Kidney capillary endothelial cell (primary cell): ENCODE results near the gene B4GALNT1.
"Not testable (repeated sequence)": the region's sequence is repeated elsewhere in the genome, so short reads cannot be mapped to it uniquely, and the experiment has no call there.

ENCODE experiments used
- DNase-seq: peaks from one replicate; pipeline ENCODE4 v3.0.0-alpha.2; 2018; ENCODE audit warnings: low spot score

B4GALNT1 gene

DNA sequence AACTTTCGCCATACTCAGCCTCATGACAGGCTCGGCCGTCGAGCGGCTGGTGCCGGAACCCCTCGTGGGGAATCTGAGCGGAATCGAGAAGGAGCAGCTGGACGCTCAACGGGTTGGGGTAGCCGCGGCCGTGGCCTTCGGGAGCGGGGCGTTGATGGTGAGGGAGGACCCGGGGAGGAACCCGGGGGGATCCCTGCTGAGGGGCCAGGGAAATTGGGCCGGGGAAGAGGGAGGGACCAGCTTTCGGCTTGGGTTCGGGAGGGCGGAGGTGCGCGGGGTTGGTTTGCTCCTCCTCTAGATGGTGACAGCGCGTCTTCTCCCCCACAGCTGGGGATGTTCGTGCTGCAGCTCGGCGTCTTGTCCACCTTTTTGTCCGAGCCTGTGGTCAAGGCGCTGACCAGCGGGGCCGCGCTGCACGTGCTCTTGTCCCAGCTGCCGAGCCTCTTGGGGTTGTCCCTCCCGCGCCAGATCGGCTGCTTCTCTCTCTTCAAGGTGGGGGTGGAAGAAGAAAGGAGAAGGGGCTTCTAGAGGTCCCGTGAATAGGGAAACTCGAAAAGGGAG, 12.0 kb downstream of the B4GALNT1 start:
- no peak for DNase-seq

DNA sequence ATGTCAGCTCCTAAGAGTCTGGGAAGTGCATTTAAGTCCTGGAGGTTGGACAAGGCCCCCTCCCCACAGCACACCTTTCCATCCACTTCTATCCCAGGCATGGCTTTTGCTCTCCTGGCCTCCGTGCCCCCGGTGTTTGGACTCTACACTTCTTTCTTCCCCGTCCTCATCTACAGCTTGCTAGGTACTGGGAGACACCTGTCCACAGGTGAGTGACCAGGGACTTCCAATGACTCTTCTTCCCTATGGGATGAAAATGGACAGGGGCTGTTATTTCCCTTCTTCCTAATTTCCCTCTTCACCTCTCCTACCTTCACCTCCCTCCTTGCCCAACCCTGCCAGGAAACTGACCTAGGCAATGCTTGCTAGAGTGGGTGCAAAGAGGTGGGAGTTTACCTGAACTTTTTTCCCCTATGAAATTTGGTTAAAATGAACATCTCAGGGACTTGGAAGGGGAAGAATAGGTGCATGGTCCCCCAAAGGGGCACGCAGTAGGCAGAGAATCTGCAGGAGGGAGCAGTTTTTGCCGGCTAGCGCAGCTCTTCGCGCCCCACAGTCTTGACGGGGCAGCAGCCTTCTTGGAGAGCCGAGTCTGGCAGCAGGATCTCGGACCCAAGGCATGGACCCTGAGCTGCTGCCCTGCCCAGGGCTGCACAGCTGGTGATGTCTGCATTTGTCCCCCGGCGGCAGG, 12.6 kb downstream of the B4GALNT1 start:
- no peak for DNase-seq

DNA sequence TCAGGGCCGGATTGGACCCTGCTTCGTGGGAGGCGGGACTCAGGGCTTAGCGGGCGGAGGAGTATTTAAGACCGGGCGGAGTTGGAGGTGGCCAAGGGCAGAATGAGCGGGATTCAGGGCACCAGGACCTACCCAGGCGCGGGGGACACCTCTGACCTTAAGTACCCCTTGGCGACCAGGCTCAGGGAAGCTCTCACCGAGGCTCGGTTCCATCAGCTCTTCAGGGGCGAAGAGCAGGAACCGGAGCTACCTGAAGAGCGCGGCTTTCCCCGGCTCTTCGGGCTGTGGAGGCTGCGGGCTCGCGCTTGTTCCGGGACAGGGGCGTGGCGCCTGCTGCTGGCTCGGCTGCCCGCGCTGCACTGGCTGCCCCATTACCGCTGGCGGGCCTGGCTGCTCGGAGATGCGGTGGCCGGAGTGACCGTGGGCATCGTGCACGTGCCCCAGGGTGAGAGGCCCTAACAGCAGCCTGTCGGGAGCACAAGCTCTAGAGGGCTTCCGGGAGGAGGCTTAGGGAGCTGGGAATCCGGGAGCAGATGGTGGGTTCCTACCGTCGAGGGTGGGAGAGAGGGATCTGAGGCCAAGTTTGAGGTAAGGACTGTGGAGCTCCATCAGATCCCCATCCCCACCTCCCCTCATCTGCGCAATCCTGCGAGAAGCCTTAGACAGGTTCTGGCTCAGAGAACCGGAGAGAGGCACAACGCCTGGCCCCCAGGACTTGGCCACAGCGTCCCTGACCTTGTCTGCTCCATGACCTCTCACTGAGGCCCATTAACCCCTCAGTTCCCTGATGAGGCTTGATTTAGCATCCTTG, 13.4 kb downstream of the B4GALNT1 start:
- DNase-seq: no peak

DNA sequence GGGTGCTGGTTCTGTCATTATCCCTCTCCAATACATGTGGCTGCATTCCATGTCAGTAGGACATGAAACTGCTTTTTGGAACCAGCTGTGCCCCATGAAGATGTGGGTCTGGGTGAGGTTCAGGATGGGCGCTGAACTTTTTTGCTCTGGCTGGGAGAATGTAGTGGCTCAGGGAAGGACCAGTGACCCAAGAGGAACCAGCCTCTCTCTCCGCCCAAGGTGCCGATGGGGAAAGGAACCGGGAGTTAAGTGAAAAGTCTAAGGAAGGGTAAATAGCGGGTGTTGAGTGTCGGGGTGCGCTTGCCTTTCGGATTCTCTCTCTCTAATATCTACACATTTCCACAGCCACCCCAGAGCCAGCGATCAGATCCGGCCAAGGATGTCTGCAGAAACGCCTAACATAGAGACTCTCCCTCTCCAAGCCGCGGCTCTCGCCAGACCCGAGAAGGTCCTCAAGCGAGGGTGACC, 14.0 kb downstream of the B4GALNT1 start:
- no peak for DNase-seq

DNA sequence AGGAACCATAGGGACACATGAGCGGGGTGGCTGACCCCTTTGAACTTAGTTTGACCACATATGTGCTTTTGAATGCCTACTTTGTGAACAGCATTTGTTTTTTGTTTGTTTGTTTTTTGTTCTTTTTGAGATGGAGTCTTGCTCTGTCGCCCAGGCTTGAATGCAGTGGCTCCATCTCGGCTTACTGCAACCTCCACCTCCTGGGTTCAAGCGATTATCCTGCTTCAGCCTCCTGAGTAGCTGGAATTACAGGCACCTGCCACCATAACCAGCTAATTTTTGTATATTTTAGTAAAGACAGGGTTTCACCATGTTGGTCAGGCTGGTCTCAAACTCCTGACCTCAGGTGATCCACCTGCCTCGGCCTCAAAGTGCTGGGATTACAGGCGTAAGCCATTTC, 14.6 kb downstream of the B4GALNT1 start:
- not testable (repeated sequence) for DNase-seq

DNA sequence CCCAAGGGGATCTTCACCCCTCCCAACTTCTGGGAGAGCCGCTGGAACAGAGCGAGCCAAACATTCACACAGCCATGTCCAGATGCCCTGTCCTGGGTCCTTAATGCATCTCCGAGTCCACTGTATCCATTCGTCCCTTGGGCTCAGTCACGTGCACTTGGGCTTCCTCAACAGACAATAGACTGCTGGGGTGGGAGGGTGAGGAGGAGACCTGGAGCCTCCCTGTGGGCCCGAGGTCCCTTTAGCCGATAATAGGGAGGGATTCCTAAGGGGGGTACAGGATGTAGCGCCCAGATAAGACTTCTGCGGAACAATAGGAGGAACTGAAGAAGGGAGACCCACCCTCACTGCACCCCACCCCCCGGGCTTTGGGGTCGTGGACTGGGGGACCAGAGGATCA, 15.1 kb downstream of the B4GALNT1 start:
- no peak for DNase-seq

DNA sequence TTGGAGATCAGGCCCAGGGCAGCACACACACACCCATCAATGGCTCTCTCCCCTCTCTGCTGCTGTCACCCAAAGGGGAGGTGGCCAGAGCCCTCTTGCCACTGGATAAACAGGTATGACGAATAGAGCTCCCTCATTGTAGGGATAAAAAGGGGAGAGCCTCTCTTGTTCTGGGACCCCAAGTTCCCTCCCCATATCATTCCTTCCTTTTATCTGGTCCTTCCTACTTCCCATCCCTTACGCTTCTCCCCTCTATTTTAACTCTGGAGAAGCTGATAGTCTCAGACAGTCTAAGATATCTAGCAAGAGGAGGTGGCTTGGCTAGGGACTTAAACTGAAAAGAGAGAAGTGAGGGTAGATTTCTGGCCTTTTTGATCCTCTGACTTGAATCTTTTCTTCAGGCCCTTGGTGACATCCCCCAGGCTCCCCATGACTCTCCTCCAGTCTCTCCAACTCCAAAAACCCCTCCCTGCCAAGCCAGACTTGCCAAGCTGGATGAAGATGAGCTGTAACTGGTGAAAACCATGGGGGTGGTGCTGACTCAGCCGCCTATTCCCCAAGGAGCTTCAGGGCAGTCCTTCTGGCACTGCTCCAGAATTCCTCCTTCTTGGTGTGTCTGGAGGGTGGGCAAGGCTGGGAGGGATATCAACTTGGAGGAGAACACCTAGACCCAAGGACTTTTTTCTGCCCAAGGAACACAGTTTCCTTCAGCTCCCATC, 16.5 kb downstream of the B4GALNT1 start:
- no peak for DNase-seq

DNA sequence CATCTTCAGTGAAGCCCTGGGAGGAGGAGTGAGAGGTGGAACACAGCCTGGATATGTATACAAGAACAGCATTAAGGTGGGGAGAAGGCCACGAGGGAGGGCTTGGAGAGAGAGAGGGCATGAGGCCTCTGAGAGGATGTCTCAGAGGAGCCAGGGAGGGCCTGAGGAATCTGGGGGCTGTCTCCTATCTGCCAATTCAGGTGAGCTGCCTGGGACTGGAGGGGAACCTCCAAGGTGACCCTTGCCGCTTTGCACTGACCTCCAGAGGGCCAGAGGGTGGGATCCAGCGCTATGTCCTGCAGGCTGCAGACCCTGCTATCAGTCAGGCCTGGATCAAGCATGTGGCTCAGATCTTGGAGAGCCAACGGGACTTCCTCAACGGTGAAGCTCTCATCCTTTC, 17.4 kb downstream of the B4GALNT1 start:
- DNase-seq: no peak

DNA sequence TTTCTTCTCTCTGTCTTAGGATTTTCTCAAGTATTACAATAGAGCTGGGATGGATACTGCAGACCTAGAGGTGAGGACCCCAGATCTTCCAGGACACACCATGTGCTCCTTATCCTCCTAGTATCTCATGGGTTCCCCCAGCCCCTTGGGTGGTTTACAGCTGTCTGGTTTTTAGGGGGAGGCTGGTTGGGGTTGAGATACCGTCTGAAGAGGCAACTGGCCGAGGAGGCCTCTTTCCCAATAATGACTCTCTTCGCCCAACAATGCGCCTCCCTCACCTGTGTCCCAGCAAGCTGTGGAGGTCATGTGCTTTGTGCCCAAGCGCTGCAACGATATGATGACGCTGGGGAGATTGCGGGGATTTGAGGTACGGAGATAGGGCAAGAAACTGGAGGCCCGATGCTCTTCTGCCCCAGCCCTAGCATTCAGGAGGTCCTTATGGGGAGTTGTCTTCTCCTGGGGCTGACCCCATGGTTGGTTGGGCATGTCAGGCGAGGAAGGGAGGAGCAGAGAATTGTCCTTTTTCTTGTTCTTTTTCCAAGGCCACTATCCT, 18.0 kb downstream of the B4GALNT1 start:
- no peak for DNase-seq

DNA sequence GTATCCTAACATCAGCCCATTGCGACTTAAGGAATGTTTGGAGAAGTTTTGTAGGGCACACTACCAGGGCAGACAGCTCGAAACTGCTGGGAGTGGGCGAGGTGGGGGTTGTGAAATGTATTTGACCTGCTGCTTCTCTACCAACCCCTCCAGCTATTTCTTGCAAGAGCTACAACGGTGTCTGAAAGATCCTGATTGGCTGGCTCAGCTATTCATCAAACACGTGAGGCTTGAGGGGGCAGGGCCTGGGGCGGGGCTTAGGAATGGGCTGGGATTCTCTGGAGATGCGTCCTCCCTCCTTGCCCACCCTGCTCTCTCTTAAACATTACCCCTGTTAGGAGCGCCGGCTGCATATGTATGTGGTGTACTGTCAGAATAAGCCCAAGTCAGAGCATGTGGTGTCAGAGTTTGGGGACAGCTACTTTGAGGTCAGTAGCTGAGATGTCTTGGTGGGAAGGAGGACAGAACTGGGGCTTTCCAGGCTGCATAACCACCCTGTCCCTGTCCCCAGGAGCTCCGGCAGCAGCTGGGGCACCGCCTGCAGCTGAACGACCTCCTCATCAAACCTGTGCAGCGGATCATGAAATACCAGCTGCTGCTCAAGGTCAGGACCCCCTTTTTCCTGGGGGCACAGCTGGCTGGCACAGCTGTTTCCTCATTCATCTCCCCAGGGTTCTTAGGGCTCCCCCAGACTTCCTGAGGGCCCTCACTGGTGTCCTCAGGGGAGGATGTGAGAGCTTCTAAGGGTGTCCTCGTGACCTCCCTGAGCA, 18.6 kb downstream of the B4GALNT1 start:
- no peak for DNase-seq

DNA sequence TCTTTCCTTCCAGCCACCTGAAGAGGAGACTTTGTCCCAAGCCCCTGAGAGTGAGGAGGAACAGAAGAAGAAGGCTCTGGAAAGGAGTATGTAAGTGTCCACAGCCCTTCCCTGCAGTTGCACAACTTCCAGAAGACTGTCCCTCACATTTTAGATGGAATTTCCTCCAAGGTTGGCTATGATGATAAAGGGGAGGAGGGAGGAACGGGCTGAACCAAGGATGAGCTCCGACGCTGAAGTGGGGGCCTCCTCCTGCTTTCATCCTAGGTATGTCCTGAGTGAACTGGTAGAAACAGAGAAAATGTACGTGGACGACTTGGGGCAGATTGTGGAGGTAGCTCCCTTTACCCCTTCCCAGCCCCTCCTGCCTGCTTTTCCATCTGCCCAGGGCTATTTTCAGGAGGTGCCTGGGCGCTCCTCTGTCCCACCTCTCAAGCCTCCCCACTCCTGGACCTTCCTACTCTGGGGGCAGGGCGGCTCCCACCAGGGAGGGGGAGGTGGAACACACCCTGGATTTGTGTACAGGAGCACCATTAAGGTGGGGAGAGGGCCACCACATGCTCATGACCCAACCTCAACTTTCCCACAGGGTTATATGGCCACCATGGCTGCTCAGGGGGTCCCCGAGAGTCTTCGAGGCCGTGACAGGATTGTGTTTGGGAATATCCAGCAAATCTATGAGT, 19.4 kb downstream of the B4GALNT1 start:
- no peak for DNase-seq

DNA sequence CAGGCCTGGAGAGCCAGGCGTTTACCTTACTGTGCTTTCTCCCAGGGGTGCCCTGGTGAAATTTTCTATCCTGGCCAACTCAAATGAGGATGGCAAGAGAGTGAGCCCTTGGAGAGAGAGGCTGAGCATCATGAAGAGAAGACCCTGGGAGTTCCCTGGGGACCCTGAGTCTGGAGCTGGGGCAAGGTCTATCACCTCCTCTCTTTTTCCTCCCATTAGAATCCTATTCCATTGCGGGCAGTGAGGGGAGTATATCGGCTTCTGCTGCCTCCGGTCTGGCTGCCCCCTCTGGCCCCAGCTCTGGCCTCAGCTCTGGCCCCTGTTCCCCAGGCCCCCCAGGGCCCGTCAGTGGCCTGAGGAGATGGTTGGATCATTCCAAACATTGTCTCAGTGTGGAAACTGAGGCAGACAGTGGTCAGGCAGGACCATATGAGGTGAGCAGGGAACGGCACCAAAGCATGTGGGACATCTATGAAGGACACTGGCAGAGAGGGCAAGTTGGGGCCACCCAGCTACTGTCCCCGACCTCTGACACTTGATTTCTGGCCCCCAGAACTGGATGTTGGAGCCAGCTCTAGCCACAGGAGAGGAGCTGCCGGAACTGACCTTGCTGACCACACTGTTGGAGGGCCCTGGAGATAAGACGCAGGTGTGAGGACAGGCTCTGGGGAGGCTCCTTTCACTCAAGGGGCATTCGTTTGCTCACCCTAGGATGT, 20.1 kb downstream of the B4GALNT1 start:
- DNase-seq: no peak

DNA sequence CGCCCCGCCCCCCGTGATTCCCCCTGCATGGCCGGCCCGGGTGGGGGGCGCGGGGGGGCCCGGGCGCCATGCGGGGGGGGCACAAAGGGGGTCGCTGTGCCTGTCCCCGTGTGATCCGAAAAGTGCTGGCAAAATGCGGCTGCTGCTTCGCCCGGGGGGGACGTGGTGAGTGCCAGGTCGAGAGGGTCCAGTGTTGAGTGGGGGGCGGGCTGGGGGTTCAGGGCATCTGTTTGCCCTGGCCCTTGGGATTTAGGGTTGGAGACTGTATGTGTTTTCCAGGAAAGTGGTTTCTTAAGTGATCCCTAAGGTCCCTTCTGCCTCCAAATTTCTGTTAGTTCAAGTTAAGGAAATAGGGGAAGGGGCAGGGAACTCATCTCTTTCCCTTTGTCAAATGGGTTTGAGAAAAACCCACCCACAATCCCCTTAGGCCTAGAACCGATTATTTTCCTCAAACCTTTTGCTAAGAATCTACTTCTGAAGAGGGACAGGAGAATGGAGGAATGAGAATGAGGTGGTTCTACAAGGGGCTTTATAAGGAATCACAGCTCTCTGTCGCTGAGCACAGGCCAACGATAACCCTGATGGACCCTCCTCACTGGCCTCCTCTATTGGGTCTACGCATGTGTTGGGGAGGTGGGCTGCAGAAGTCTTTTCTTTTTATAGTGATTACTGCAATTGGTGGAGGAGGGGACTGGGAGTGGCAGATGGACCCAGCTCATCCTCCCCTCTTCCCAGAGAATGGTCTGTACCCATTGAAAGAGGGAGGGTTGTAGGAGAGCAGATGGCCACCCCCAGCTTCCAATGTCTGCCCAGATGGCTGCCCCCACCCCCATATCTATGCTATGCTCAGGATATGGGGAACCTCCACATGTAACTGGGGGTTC, 20.9 kb downstream of the B4GALNT1 start:
- no peak for DNase-seq

DNA sequence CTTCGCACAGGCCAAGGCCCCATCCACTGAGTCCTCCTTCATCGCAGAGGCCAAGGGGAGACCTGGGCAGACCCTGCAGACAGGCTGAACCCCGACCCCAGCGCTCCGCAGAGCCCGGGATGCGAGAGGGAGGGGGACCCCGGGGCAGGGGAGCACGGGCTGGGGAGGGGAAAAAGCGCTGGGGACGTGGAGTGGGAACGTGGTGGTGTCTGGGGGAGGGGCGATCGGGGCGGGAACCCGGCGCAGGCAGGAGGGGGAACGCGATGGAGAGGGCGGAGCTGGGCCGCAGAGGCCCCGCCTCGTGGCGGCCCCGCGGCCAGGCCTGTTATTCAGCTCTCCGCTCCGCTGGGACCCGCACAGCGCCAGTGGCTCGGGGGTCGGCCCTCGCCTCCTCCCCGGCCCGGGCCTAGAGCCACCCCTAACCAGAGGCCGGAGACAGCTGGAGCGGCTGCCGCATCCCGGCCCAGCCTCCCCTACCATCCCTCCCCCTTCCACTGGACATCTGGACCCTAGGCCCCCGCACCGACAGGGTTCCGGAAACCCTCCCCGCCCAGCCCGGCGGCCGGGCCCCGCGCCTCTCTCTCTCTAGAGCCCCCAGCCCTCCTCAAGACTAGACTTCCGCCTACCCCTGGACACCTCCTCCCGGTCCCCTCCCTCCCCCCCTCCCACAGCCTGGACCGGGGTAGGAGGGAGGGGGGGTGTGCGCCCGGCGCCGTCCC, 21.7 kb downstream of the B4GALNT1 start, which contains the start of gene ARHGEF25:
Gene ARHGEF25, plus strand, starts transcription at position 328 of the 719 bp plus-strand sequence. CDS start 460 bp downstream, outside the sequence.
- DNase-seq: no peak

DNA sequence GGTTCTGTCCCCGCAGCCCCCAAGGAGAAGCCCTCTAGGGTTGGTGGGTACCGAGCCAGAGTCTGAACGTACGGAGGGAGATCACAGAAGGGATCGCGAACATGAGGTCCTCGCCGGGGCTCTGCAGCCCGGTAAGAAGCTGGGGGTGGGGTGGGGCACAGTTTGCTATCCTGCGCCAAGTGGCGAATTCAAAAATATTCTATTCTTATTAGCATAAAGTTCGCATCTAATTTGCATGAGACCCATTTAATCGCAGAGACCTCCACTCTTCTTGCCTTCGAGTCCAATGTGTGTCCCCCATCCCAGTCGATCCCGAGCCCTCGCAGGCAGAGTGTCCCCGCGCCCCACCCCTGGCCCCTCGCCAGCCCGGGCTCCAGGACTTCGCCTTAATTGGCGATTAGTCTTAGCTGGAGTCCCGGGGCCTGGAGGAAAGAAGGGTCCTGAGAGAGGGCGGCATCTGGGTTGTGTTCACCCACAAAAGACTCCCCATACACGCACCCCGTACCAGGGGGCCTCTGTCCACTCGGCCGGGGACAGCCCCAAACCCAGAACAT, 22.4 kb downstream of the B4GALNT1 start:
- no peak for DNase-seq

DNA sequence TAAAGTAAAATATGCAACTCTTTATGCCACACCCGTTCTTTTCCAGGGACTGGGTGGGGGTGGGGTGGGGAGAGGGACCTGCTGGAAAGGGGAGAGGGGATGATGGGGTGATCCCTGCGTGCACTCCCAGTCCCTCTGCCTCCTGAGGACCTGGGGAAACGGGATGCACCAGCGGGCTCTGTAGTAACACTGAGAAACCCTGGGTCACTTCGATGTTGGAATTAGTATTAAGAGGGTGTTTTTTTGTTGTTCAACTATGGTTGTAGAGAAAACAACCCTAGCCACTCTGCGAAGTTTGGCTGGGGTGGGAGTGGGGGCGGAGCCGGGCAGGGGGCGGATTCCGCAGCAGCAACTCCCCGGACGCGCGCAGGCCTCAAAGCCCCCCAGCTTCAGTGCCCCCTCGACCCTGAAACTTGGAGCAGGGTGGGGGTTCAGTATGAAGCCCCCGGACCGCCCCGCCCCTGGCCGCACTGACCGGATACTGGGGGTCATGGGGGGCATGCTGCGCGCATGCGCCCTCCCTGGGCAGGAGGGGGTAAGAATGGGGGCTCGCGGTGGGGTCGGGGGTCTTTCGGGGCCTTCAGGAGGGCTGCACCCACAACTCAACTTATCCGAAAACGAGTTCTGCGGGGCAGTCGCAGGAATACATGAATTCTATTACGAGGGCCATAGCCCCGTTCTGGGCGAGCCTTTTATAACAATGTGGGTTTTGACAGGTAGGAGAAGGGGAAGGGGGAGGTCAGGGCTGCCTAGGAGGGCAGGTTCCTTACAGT, 23.0 kb downstream of the B4GALNT1 start:
- DNase-seq: no peak

DNA sequence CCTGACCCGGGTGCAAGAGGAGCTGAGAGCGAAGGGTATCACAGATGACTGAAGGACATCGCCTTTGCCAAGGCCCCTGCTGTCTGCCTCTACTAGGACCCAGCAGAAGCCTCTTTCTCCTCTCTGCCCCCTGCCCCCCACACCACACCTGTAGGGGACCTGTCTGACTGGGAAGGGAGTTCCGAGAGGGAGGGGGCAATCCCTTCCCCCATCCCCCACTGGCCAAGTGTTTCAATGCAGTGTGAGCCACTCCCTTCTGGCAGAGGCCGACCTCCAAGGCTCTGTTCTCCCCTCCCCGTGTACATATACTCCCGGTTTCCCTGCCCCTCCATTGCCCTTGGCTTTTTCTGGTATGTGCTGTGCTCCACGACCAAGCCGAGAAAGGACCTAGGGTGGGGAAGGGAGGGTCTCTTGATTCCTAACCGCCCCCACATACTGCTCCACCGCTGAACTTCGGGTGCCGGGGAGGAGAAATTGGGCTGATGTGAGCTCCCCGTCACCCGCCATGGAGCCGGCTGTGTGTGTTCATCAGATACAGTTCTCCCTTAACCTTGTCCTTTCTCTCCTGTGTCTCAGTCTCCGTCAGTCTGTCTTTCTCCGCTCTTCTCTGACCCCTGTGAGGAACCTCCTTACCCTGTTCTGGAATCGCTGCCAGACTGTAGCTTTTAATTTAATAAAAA, 23.8 kb downstream of the B4GALNT1 start:
- no peak for DNase-seq
